ENCODE data around the gene DTNA. TPM values are rescaled to one million over a fixed set of nuclear protein-coding genes. Genes with fewer than 3 reads are reported as not detected.

Gene DTNA
- polyA plus RNA-seq, 1 donor from 2014 or later, result 53.9 TPM

DNA sequence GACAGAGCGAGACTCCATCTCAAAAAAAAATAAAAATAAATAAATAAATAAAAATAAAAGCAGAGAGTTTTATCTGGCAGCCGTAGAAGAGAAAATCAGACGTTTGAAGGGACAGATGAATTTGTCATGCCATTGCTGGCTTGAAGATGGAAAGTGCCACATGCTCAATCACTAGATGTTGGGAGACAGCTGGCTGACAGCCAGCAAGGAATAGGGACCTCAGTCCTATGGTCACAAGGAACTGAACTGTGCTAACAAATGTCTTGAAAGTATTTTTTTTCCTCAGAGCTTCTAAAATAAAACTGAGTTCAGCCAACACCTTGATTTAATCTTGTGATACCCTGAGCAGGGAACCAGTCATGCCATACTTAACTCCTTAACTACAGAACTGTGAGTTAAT lies 65.4 kb downstream of the DTNA start:
- H3K4me3 ChIP-seq (ENCODE audit: low read length), result no peak overlapping the region
- no peaks in the 10 kb centered on the region for H3K9me2 ChIP-seq (ENCODE audit: insufficient read depth, low read length)
- no peaks in the 10 kb centered on the region for H4K20me1 ChIP-seq (ENCODE audit: insufficient read depth)
- no peak overlapping the region for H2AFZ ChIP-seq (ENCODE audit: low read depth, low read length)
- H3K4me2 ChIP-seq (ENCODE audit: low read length), result no peak overlapping the region
- H3K9ac ChIP-seq (ENCODE audit: low read length), result no peak overlapping the region
- no peak for TF ChIP-seq TAF1 (IDR thresholded peaks at IDR 0.05; ENCODE audit: low read depth)
- TF ChIP-seq EZH2 (IDR thresholded peaks at IDR 0.05; ENCODE audit: borderline replicate concordance, insufficient read depth, low read length, poor library complexity, severe bottlenecking), result no peak
- no peak for TF ChIP-seq RAD21 (conservative IDR thresholded peaks at IDR 0.05)
- TF ChIP-seq SMC3 (conservative IDR thresholded peaks at IDR 0.05; ENCODE audit: poor library complexity), result no peak
- TF ChIP-seq MXI1 (conservative IDR thresholded peaks at IDR 0.05; ENCODE audit: poor library complexity, severe bottlenecking), result no peak
- H3K27me3 ChIP-seq (ENCODE audit: insufficient read depth, low read depth, low read length), result no peaks in the 10 kb centered on the region
- H3F3A ChIP-seq (ENCODE audit: insufficient read depth, low read length, poor library complexity, severe bottlenecking), result no peaks in the 10 kb centered on the region
- no peaks in the 10 kb centered on the region for H3K36me3 ChIP-seq (ENCODE audit: insufficient read depth, low read length)
- no peaks in the 10 kb centered on the region for H3K79me2 ChIP-seq (replicated peaks; ENCODE audit: insufficient read depth, low read length)
- no peaks in the 10 kb centered on the region for H3K9me3 ChIP-seq (ENCODE audit: low read length)
- no peak overlapping the region for H3K27ac ChIP-seq (ENCODE audit: low read length)

- Histone ChIP-seq H4K20me1 (ENCODE audit: insufficient read depth) (no peaks in the 10 kb centered on the region), H2AFZ (ENCODE audit: low read depth, low read length) (no peak overlapping the region), H3K9me3 (ENCODE audit: low read length) (no peaks in the 10 kb centered on the region), H3K36me3 (ENCODE audit: insufficient read depth, low read length) (no peaks in the 10 kb centered on the region), H3K27me3 (ENCODE audit: insufficient read depth, low read depth, low read length) (no peaks in the 10 kb centered on the region), H3K27ac (ENCODE audit: low read length) (no peak overlapping the region), H3K9ac (ENCODE audit: low read length) (no peak overlapping the region), H3K79me2 (replicated peaks; ENCODE audit: insufficient read depth, low read length) (no peaks in the 10 kb centered on the region), H3K4me3 (ENCODE audit: low read length) (no peak overlapping the region), H3F3A (ENCODE audit: insufficient read depth, low read length, poor library complexity, severe bottlenecking) (no peaks in the 10 kb centered on the region), H3K4me2 (ENCODE audit: low read length) (no peak overlapping the region), H3K9me2 (ENCODE audit: insufficient read depth, low read length) (no peaks in the 10 kb centered on the region)
- TF ChIP-seq SMC3 (conservative IDR thresholded peaks at IDR 0.05; ENCODE audit: poor library complexity), result no peak
- no peak for TF ChIP-seq MXI1 (conservative IDR thresholded peaks at IDR 0.05; ENCODE audit: poor library complexity, severe bottlenecking)
- no peak for TF ChIP-seq POLR2AphosphoS5 (IDR thresholded peaks at IDR 0.05)
- TF ChIP-seq TAF1 (IDR thresholded peaks at IDR 0.05; ENCODE audit: low read depth), result no peak
- no peak for TF ChIP-seq REST (IDR thresholded peaks at IDR 0.05; ENCODE audit: borderline replicate concordance)
- TF ChIP-seq CTCF (IDR thresholded peaks at IDR 0.05; ENCODE audit: poor library complexity, severe bottlenecking), result no peak
- TF ChIP-seq EP300 (conservative IDR thresholded peaks at IDR 0.05; ENCODE audit: poor library complexity, severe bottlenecking), result no peak
- TF ChIP-seq EZH2 (IDR thresholded peaks at IDR 0.05; ENCODE audit: borderline replicate concordance, insufficient read depth, low read length, poor library complexity, severe bottlenecking), result no peak
- no peak for TF ChIP-seq RAD21 (conservative IDR thresholded peaks at IDR 0.05)
These were observed 69.0 kb downstream of the DTNA start for GRCh38 chr18:34779112-34779511.
